Liver (tissue), 9 donors: ENCODE measurements around the gene TMEM82. TPM values are rescaled to one million over a fixed set of nuclear protein-coding genes. Genes with fewer than 3 reads are reported as not detected.

Experiments used
- DNase-seq: peaks from one replicate; pipeline ENCODE4 v3.0.0-alpha.2; 2017; ENCODE audit warnings: low spot score
- H3K27ac ChIP-seq, 2 donors: one replicate each; pipeline ENCODE4 v1.7.0; 2013; ENCODE audit warnings: inconsistent platforms in 2 of 2, low read length in 2 of 2, control low read depth in 1 of 2, low read depth in 1 of 2, mild to moderate bottlenecking in 1 of 2
- H3K27me3 ChIP-seq, 4 donors: one replicate each; pipeline versions ENCODE4 v1.6.1 to v1.7.0; 2013; ENCODE audit warnings: low read length in 3 of 4, inconsistent platforms in 1 of 4, mild to moderate bottlenecking in 1 of 4, moderate library complexity in 1 of 4; ENCODE audit not compliant: control insufficient read depth in 4 of 4, insufficient read depth in 4 of 4
- H3K36me3 ChIP-seq, 4 donors: one replicate each; pipeline versions ENCODE4 v1.6.1 to v1.7.0; 2013; ENCODE audit warnings: low read length in 3 of 4, mild to moderate bottlenecking in 3 of 4, low read depth in 1 of 4, moderate library complexity in 1 of 4; ENCODE audit not compliant: control insufficient read depth in 4 of 4, insufficient read depth in 3 of 4
- H3K4me1 ChIP-seq, 4 donors: one replicate each; pipeline versions ENCODE4 v1.6.1 to v1.7.0; 2013; ENCODE audit warnings: low read length in 3 of 4, mild to moderate bottlenecking in 3 of 4, moderate library complexity in 1 of 4; ENCODE audit not compliant: control insufficient read depth in 4 of 4, insufficient read depth in 4 of 4
- H3K4me3 ChIP-seq, 3 donors: one replicate each; pipeline versions ENCODE4 v1.6.1 to v1.7.0; 2013; ENCODE audit warnings: low read length in 3 of 3, control low read depth in 1 of 3, low read depth in 1 of 3, mild to moderate bottlenecking in 1 of 3
- H3K9ac ChIP-seq, 2 donors: one replicate each; pipeline ENCODE4 v1.7.0; 2013; ENCODE audit warnings: low read length in 2 of 2, mild to moderate bottlenecking in 2 of 2, moderate library complexity in 2 of 2, control low read depth in 1 of 2, low read depth in 1 of 2
- H3K9me3 ChIP-seq, 4 donors: one replicate each; pipeline versions ENCODE4 v1.6.1 to v1.7.0; 2013; ENCODE audit warnings: low read length in 3 of 4; ENCODE audit not compliant: control insufficient read depth in 4 of 4
- EGR1 ChIP-seq, 2 donors: IDR thresholded peaks; 2 replicates each; pipeline ENCODE4 v1.6.1; 2016 to 2018; ENCODE audit warnings: antibody characterized with exemption in 2 of 2, low read depth in 2 of 2
- FOXA1 ChIP-seq: IDR thresholded peaks from 2 replicates; pipeline ENCODE4 v1.6.1; 2016; ENCODE audit warnings: antibody characterized with exemption
- HNF4G ChIP-seq: IDR thresholded peaks from 2 replicates; pipeline ENCODE4 v1.6.1; 2016; ENCODE audit warnings: antibody characterized with exemption
- JUND ChIP-seq, 2 donors: IDR thresholded peaks; 2 replicates each; pipeline ENCODE4 v1.6.1; 2016; ENCODE audit warnings: antibody characterized with exemption in 2 of 2
- RXRA ChIP-seq, 2 donors: IDR thresholded peaks; 2 replicates each; pipeline ENCODE4 v1.6.1; 2017 to 2018; ENCODE audit warnings: antibody characterized with exemption in 2 of 2, mild to moderate bottlenecking in 1 of 2
- YY1 ChIP-seq: IDR thresholded peaks from 2 replicates; pipeline ENCODE4 v1.6.1; 2016; ENCODE audit warnings: antibody characterized with exemption, mild to moderate bottlenecking
- WGBS: extraction: QIAGEN DNeasy Blood & Tissue Kit; methylation state at CpG from one replicate; pipeline ENCODE4 v1.1.7; 2013; 5-methylcytosine and 5-hydroxymethylcytosine counted together
- polyA plus RNA-seq, 2 donors: library from polyadenylated mRNA; stranded (reverse) in 1 of 2; unstranded in 1 of 2; fragments of 200-250 nt in 1 of 2; fragments of >200 nt in 1 of 2; fragmentation: Nextera tagmentation in 1 of 2; extraction: Ambion mirVana in 1 of 2; gene quantifications; one replicate each; pipeline versions ENCODE4 v1.2.1 to v1.2.3, GENCODE V29; 2013 to 2015
- total RNA-seq, 2 donors: library from RNA; depleted of rRNA; stranded (reverse); fragments of >200 nt; gene quantifications; one replicate each; pipeline ENCODE4 v1.2.3, GENCODE V29; 2014
- TF ChIP-seq, protein P1 (sequence below): IDR thresholded peaks from 2 replicates; pipeline ENCODE4 v1.6.1; 2016; ENCODE audit warnings: antibody characterized with exemption
- TF ChIP-seq, protein P2 (sequence below): IDR thresholded peaks from 2 replicates; pipeline ENCODE4 v1.6.1; 2016; ENCODE audit warnings: antibody characterized with exemption
- TF ChIP-seq, protein P3 (sequence below): fragments of 150-350 bp; IDR thresholded peaks from 2 replicates; pipeline ENCODE4 v1.5.1; 2017; ENCODE audit warnings: improper control_type of control experiment, low read depth, low read length; ENCODE audit not compliant: missing input control
- TF ChIP-seq, protein P4 (sequence below): IDR thresholded peaks from 2 replicates; pipeline ENCODE4 v1.6.1; 2016; ENCODE audit warnings: antibody characterized with exemption, mild to moderate bottlenecking
- donor health status: healthy.
- donor health status: healthy.
- donor health status: healthy.
- donor health status: healthy.
- donor health status: healthy.

The TMEM82 gene
- total and polyA plus RNA-seq, 4 donors, result 5.6 to 26.3 (median 13.4) TPM

DNA sequence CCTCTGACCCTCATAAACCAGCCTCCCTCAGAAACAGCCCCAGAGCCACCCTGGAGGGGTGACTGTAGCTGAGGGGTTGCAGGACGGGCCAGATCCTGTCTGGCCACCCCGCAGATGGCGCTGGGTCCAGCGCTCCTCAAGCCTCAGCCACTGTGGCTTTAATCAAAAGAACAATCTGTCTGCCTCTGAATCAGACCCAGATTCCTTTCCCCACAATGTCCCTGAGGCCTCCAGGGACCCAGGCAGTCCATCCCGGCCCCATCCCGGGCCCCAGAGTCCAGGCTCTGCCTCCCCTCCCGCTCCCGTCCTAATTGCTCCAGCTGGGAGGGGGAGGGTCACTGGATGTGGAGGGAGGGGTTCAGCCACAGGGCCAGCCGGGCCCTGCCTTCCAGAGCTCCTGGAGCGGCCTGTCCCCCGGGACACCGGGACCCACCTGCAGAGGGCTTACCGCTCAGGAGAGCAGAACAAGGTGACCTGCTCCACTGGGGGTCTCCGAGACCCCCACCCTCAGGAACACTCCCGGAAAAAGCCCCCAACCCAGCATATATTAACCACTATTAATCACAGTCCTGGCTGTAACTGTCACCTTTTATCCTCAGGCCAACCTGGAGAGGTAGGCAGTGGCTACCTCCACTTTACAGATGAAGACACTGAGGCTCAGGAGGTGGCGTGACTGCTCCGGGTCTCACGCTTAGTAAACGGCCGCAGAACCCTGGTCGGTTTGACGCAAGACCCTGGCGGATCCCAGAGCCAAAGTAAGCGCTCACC, 15.5 kb downstream of the TMEM82 start:
- TF ChIP-seq, protein P1, sequence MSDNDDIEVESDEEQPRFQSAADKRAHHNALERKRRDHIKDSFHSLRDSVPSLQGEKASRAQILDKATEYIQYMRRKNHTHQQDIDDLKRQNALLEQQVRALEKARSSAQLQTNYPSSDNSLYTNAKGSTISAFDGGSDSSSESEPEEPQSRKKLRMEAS, result no peak
- TF ChIP-seq, protein P2, sequence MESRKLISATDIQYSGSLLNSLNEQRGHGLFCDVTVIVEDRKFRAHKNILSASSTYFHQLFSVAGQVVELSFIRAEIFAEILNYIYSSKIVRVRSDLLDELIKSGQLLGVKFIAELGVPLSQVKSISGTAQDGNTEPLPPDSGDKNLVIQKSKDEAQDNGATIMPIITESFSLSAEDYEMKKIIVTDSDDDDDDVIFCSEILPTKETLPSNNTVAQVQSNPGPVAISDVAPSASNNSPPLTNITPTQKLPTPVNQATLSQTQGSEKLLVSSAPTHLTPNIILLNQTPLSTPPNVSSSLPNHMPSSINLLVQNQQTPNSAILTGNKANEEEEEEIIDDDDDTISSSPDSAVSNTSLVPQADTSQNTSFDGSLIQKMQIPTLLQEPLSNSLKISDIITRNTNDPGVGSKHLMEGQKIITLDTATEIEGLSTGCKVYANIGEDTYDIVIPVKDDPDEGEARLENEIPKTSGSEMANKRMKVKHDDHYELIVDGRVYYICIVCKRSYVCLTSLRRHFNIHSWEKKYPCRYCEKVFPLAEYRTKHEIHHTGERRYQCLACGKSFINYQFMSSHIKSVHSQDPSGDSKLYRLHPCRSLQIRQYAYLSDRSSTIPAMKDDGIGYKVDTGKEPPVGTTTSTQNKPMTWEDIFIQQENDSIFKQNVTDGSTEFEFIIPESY, result no peak
- TF ChIP-seq RXRA (IDR thresholded peaks at IDR 0.05), result no peak
- no peaks in the 10 kb centered on the region for H3K36me3 ChIP-seq
- WGBS, result 47% methylated on average over 24 of the region's 24 CpGs
- no peaks in the 10 kb centered on the region for H3K27me3 ChIP-seq
- no peak for DNase-seq
- H3K27ac ChIP-seq, result no peak overlapping the region
- peaks cover 0 to 6% (median 5%) of the 10 kb centered on the region in 4 donors for H3K4me1 ChIP-seq
- H3K9ac ChIP-seq, result no peak overlapping the region
- H3K4me3 ChIP-seq, result no peak overlapping the region
- H3K9me3 ChIP-seq, result no peaks in the 10 kb centered on the region

DNA sequence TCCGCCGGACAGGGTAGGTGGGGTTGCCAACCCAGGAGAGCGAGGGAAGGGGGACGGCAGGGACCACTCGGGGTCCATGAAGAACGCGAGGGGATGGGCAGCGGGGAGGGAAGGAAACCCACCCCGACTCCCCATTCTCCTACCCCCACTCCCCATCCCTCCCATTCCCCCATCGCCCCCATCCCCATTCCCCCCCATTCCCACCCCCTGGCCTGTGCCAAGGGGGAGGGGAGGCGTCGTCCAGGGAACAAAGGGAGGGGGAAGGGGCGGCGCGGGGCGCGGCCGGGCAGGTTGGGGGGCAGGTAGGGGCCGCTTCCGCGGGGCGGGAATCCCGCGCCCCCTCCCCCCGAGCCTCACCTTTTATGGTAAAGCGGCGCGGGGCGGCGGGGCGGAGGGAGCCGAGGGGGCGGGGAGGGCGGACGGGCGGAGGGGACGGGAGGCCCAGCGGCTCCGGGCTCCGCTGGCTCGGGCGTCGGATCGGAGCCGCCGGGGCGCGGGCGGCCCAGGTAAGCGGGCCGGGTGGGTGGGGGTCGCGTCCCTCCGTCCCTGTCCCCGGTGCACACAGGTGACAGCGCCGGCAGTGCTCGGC, 16.1 kb downstream of the TMEM82 start, which contains the start of gene FBLIM1:
Gene FBLIM1 (plus strand): TSS at position 453 of the 589 bp plus-strand sequence. CDS start 6,189 bp downstream, outside the sequence.
- H3K9me3 ChIP-seq, result no peaks in the 10 kb centered on the region
- no peak within 1 kb of the TSS for H3K9ac ChIP-seq
- no peak for DNase-seq
- no peaks in the 10 kb centered on the region for H3K27me3 ChIP-seq
- no peaks in the 10 kb centered on the region for H3K36me3 ChIP-seq
- peaks cover 0 to 6% (median 5%) of the 10 kb centered on the region in 4 donors for H3K4me1 ChIP-seq
- TF ChIP-seq FOXA1 (no peak), HNF4G (no peak), EGR1 (IDR thresholded peaks at IDR 0.05; ENCODE audit: low read depth in 2 of 2) (no peak), JUND (IDR thresholded peaks at IDR 0.05) (no peak), YY1 (no peak)
- TF ChIP-seq, protein P3, sequence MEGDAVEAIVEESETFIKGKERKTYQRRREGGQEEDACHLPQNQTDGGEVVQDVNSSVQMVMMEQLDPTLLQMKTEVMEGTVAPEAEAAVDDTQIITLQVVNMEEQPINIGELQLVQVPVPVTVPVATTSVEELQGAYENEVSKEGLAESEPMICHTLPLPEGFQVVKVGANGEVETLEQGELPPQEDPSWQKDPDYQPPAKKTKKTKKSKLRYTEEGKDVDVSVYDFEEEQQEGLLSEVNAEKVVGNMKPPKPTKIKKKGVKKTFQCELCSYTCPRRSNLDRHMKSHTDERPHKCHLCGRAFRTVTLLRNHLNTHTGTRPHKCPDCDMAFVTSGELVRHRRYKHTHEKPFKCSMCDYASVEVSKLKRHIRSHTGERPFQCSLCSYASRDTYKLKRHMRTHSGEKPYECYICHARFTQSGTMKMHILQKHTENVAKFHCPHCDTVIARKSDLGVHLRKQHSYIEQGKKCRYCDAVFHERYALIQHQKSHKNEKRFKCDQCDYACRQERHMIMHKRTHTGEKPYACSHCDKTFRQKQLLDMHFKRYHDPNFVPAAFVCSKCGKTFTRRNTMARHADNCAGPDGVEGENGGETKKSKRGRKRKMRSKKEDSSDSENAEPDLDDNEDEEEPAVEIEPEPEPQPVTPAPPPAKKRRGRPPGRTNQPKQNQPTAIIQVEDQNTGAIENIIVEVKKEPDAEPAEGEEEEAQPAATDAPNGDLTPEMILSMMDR, result no peak
- TF ChIP-seq, protein P4, sequence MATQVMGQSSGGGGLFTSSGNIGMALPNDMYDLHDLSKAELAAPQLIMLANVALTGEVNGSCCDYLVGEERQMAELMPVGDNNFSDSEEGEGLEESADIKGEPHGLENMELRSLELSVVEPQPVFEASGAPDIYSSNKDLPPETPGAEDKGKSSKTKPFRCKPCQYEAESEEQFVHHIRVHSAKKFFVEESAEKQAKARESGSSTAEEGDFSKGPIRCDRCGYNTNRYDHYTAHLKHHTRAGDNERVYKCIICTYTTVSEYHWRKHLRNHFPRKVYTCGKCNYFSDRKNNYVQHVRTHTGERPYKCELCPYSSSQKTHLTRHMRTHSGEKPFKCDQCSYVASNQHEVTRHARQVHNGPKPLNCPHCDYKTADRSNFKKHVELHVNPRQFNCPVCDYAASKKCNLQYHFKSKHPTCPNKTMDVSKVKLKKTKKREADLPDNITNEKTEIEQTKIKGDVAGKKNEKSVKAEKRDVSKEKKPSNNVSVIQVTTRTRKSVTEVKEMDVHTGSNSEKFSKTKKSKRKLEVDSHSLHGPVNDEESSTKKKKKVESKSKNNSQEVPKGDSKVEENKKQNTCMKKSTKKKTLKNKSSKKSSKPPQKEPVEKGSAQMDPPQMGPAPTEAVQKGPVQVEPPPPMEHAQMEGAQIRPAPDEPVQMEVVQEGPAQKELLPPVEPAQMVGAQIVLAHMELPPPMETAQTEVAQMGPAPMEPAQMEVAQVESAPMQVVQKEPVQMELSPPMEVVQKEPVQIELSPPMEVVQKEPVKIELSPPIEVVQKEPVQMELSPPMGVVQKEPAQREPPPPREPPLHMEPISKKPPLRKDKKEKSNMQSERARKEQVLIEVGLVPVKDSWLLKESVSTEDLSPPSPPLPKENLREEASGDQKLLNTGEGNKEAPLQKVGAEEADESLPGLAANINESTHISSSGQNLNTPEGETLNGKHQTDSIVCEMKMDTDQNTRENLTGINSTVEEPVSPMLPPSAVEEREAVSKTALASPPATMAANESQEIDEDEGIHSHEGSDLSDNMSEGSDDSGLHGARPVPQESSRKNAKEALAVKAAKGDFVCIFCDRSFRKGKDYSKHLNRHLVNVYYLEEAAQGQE, result no peak
- TF ChIP-seq, protein P2, result no peak
- H3K27ac ChIP-seq, result peak within 1 kb of the TSS in 1 of 2 donors; percentile 12
- 9% methylated on average over 58 of the region's 58 CpGs for WGBS
- peak within 1 kb of the TSS in 2 of 3 donors; percentile 17 to 65 for H3K4me3 ChIP-seq
